Head of caudate nucleus (tissue), 42 donors: Measurements from ENCODE around the gene ENPP3.
"Not testable (repeated sequence)": the region's sequence is repeated elsewhere in the genome, so short reads cannot be mapped to it uniquely, and the experiment has no call there.

Source experiments
- DNase-seq, 42 donors: peaks; one replicate each; pipeline versions ENCODE4 v3.0.0 to v3.0.0-alpha.2; 2020 to 2021; ENCODE audit warnings: mixed read lengths in 7 of 42
- intact Hi-C: fragments of 100-400 bp; cut with DNase I; formaldehyde crosslinking; loops from one replicate; pipeline ENCODE4 v1.15.0; 2022

The ENPP3 gene

DNA sequence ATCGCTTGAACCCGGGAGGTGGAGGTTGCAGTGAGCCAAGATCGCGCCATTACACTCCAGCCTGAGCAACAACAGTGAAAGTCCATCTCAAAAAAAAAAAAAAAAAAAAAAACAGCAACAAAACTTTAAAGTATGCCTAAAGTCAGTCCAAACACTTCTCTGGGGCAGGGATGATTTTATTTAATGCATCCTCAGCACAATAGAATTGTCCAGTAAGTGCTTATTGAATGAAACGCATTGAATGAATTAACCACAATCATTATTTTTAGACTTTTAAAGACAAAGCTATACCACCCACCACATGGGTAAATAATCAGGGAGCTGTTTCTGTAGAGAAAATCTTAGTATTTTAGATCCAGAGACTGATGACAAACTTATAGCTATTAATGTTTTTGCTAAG is 90.4 kb downstream of the ENPP3 start:
- intact Hi-C loops, result no loop called here
- no peak for DNase-seq

DNA sequence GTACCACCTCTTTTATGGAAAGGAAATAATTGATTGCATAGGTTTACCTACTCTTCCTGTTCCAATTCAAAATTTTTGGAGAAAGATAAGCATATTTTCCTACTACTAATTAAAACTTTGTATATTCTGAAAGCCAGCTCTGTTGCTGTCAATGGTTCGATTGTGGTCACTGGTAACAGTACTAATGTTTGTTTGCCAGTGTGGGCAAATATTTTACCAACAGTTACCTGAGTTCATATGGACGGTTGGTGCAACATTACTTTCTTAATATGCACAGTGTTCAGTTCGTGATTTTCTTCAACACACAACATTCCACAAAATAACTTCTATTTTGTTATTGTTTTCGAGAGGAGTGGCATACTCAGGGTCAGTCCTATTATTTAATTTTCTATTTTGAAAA is 90.8 kb downstream of the ENPP3 start:
- no peak for DNase-seq
- intact Hi-C loops, result no loop called here

DNA sequence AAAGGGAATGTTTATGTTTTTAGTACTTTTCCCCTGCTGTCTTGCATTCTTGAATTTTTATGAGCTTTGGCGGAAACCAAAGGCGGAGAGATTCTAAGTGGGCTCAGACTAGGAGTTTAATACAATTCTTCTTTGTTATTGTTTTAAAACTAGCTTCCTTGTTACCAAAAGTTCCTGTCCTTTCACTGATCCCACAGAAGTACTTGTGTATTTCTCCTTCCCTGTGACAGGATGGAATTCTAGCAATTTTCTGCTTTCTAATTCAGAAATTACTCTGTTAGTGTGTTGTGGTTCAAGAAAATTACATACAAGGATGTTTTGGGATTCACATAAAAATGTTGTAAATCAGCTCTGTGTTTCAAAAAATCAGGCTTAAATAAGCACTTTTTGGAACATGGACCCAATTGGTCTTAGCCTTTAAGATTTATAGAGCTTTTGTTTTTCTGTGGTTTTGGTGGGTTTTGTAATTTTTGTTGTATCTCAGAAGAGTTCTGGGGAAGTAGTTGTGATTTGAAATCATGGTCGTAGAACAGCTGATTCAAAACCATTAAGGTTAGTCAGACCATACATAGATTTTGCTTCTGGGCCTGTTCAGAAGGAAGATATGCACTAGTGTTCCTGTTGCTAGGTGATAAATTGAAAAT is 91.3 kb downstream of the ENPP3 start:
- DNase-seq, result no peak
- intact Hi-C loops, result no loop called here

DNA sequence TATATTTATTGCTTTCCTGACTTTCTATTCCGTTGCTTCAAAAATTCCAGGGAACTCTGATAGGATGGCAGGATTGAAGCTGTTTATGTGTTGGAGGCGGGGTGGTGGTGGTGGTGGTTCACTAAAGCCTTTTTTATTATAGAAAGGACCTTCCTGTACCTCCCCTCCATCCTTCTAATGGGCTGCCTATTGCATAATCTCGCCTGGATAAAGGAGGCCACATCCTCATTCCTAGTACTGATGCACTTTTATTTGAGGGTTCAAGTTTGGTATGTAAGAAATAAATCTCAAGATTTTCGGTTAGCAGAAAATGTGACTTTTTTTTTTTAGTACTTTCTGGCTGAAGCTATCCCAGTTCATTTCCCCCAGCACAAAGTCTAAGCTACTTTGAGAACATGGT is 92.4 kb downstream of the ENPP3 start:
- intact Hi-C loops, result no loop called here
- DNase-seq, result no peak

DNA sequence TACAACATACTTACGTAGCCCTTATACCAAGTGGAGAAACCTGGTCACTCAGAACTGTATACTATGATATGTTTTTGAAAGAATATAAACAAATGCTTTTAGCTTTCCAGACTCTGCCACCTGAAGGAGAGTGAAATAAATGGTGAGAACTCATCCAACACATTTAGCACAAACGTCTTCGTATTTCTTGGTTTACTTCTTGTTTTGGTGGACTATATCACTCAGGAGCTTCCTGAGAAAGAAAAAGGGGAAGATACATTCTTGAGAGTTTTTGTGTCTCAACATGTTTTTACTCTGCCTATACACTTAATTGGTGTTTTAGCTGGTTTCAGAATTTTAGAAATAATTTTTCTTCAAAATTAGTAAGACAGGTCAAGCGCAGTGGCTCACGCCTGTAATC is 93.2 kb downstream of the ENPP3 start:
- intact Hi-C loops, result no loop called here
- no peak for DNase-seq

DNA sequence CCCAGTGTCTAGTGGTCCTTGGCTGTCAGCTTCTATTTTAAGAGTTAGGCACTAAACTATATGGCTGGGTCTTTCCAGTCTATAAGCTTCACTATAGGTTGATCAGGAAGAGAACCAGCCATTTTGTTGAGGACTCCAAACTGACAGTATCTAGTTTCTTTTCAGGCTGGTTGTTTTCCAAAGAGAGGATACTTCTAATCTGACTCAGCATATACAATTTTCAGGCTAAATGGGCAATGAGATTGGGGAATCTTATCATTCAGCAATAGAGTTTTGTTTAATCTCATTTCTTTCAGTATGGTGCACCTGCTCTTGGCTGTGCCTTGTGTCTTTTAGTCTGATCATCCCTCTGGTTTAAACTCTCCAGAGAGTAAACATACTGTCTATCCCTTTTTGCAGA is 94.1 kb downstream of the ENPP3 start:
- DNase-seq, result no peak
- intact Hi-C loops, result no loop called here

DNA sequence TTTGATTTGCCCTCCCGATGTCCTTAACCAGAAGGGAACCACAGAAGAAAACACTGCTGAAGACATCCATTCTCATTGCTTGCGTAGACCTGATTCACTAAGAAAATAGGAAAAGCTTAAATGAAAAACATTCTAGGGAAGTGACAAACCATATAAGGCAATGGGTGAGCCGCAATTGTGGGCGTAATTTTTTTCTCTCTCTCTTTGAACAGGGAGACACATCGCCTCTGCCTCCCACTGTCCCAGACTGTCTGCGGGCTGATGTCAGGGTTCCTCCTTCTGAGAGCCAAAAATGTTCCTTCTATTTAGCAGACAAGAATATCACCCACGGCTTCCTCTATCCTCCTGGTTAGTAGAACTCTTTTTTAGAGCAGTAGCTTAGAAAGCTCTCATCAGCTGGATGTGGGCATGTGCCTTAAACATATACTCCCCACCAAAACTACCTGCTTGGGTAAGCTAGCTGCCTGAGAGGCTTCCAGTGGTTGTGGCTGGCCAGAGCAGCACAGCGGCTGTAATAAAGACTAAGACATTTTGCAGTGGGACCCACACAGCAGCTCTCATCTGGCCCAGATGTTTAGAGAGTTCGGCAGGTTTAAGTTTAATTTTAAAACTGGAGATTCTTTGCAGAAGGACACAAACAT is 96.4 kb downstream of the ENPP3 start:
- intact Hi-C loops, result no loop called here
- peak; percentile 15 to 91 (median 71) for DNase-seq

DNA sequence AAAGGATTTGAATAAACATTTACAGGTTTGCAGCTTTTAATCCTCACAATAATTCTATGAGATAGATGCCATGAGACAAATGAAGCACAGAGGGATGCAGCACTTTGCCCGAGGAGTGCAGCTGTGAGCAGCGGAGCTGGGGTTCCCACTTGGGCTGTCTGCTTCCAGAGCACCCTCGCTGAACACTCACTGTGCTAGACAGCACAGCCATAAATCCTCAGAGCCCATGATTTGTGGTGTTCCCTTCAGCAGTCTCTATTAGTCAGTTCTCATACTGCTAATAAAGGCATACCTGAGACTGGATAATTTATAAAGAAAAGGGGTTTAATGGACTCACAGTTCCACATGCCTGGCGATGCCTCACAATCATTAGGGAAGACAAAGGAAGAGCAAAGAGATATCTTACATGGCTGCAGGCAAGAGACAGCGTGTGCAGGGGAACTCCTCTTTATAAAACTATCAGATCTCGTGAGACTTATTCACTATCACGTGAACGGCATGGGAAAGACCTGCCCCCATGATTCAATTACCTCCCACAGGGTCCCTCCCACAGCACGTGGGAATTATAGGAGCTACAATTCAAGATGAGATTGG is 99.0 kb downstream of the ENPP3 start:
- DNase-seq, result no peak
- intact Hi-C loops, result no loop called here

DNA sequence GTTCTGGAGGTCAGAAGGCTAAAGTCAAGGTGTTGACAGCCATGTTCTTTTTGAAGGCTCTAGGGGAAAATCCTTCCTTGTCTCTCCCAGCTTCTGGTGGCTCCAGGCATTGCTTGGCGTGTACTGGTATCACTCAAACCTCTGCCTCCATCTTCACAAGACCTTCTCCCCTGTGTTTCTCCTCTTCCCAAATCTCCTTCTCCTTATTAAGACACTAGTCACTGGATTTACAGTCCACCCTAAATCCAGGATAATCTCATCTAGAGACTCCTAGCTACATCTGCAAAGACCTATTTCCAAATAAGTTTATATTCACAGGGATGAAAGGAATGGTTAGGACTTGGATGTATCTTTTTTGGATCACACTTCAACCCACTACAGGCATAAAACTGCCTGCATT is 99.7 kb downstream of the ENPP3 start:
- DNase-seq, result no peak
- intact Hi-C loops, result no loop called here

DNA sequence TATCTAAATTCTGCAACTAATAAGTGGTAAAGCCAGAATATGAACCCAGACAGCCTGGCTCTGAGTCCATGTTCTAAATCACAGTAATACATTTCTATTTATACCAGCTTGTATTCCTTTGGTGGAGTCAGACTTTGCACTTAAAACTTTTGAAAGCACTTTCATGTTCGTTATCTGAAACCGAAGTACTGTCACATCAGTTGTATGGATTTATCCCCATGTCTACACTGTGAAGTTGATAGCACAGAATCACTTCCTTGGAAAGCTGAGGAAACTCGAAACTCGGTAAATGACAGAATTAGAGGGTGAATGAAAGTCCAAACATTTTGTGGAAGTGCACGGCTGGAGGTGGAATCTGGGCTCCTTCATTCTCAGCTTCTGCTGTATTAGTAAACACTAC is 102.0 kb downstream of the ENPP3 start:
- intact Hi-C loops, result no loop called here

DNA sequence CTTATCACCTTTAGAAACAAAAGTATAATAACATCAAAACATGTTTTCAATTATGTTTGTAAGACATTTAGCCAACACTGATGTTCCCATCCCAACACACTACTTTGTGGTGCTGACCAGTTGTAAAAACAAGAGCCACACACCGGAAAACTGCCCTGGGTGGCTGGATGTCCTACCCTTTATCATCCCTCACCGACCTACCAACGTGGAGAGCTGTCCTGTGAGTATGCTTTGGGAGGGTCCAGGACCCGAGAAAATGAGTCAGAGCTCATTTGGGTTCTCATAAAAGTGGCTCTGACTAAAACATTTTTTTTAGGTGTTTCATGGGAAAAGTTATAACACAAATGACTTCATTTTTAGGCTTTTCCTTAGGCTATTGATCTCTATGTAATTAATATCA is 103.1 kb downstream of the ENPP3 start:
- no peak for DNase-seq
- intact Hi-C loops, result no loop called here

More for the DNA sequence above, 102.0 kb downstream of the ENPP3 start:
- DNase-seq, result no peak

DNA sequence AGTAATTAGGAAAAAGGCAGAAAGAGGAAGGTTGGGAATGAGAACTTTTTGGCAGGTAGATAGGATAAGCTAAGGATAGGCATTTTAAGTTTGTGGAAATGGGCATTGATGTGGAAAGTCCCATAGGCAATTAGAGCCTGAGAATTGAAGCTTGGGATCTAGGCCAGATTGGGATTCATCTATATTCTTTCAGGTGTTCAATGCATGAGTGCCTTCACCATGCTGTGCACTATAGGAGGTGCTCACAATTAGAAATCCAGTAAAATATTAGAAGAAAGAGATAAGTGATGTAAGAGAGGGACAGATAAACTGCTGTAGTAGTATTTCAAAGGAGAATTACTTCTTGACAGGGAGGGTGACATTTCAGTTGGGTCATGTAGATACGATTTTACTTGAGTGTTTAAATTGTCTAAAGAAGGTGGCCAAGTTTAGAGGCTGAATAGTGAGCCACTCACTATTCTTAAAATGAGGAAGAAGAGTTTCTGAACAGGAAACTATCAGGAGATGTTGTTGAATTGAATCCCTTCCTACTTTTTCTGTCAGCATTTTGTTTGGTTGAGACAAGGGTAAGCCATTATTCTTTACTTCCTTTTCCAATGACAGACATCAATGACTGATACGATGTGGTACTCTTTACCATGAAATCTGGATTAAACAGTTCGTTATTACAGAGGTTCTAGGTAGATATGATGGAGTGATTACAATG is 104.7 kb downstream of the ENPP3 start:
- no peak for DNase-seq
- intact Hi-C loops, result no loop called here

DNA sequence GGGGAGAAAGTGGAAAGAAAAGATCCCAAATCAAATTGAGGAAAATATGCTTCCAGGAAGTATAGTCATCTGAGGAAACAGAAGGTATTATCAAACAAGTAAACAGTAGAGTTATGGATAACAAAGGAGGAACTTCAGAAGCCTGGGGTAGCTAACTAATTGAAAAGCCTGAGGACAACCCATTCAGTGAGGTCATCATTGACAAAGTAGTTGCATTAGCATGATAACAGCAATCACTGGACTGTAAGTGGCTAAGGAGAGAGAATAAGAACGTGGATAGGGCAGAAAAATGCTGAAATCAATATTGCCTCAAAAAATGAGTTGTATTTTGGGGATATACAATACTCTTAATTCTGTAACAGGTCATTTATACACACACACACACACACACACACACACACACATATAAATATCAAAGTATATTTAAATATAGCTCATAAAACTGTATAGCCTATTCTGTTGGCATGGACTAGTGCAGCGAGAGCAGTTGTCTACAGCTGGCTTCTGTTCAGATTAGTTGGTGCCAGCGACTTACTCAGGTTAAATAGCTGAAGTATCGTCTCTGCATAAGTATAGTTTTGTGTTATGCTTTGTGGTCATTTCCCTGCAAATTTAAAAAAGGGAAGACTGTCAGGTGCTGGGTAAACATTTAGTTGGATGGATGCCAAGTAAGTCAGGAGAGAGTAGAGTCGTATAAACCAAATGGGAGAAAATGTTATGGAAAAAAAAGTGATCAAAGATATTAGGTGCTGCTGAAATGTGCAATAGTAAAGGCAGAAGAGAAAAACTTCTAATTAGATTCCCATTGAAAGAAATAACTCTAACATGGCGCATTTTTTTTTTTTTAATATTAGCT is 107.6 kb downstream of the ENPP3 start:
- no peak for DNase-seq
- intact Hi-C loops, result no loop called here

DNA sequence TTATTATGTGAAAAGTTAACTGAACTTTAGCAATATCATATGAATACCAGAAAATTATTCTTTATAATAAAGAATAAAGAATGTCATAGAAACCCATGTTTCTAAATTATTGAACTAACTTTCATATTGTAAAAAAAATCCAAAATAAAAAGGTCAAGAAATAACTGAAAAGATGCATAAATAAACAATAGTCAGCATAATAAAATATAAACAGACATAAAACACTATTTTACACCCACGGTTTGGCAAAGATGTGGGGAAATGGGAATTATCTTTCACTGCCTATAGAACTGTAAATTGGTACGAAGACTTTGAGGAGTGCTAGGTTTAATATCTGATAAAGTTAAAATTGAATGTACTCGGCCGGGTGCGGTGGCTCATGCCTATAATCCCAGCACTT is 108.4 kb downstream of the ENPP3 start:
- intact Hi-C loops, result no loop called here
- no peak for DNase-seq

DNA sequence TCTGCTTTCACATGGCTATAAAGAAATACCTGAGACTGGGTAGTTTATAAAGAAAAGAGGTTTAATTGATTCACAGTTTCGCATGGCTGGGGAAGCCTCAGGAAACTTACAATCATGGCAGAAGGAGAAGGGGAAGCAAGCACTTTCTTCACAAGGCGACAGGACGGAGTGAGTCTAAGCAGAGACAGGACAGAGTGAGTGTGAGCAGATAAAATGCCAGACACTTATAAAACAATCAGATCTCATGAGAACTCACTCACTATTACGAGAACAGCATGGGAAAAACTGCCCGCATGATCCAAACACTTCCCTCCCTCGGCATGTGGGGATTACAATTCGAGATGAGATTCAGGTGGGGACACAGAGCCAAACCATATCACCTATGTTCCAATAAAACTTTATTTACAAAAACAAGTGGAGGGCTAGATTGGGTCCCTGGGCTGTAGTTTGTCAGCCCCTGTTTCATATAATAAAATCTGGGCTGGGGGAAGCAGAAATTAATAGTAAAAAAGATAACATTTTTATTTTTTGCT is 110.8 kb downstream of the ENPP3 start:
- DNase-seq, result no peak
- intact Hi-C loops, result no loop called here

DNA sequence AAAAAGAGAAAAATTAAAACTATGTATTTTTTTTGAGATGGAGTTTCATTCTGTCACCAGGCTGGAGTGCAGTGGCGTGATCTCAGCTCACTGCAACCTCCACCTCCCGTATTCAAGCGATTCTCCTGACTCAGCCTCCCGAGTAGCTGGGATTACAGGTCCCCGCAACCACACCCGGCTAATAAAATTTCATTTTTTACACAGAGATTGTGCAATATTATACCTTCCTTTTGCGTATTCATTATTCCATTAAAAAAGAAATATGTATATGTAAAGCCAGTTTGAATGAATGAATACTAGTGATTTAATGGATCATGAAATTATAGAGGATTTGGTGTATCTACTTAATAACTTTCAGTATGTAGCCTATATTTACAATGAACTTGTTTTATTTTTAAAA is 111.9 kb downstream of the ENPP3 start:
- intact Hi-C loops, result no loop called here
- DNase-seq, result no peak

DNA sequence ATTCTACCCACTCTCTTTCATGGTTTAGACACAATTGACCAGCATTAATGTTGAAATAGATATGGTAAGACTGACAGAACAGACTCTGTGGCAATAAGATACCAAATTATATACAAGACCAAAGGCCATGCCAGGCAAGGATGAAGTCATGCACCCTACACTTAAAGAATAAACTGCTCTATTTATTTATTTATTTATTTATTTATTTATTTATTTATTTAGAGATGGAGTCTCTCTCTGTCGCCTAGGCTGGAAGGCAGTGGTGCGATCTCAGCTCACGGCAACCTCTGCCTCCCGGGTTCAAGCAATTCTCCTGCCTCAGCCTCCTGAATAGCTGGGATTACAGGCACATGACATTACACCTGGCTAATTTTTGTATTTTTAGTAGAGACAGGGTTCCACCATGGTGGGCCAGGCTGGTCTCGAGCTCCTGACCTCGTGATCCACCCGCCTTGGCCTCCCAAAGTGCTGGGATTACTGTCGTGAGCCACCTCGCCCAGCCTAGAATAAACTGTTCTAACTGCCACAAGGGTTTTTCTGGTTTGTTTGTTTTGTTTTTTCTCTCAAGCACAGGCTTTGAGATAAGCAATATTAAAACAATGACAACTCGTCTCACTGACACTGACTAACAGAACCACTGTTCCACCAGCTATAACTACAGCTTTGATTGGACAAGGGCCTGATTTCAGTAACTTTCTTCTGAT is 114.1 kb downstream of the ENPP3 start:
- intact Hi-C loops, DNase-seq: not testable (repeated sequence)

DNA sequence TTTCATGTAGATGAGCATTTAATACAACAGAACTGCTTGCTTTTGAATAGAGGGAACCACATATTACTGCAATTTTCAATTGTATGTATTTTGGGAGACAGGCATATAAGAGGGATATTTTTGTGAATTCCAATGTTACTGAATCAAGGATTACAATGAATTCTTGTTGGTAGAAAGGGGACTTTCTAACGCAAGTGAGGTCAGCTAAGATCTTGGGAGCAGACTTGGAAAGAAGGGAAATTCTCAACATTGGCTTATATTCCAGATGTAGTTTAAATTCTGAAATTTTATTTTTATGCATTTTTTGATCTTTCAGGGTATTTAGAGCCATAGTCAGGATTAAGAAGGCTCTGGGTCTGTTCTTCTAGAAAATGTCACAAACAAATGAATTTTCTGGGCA is 117.0 kb downstream of the ENPP3 start:
- DNase-seq, result no peak
- intact Hi-C loops, result no loop called here
